Measurements from ENCODE around the gene FOXQ1.

DNA sequence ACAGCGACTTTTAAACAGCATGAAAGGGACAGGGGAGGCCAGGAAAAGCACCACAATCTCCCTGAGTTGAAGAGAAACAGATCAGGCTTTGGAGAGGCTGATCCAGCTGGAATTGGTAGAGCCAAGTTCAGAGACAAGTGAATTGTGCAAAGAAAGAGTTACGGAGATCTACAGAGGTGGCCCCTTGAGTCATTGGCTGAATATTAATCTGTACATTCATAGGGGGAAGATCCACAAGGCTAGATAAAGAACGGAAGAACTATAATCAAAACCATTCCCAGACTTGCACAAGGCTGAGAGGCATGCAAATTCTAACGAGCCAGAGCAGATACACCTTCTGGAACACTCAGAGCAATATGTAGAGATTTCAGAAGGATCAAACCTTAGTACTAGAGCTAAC lies 14.2 kb upstream of the FOXQ1 start:
- TF ChIP-seq, protein P1, sequence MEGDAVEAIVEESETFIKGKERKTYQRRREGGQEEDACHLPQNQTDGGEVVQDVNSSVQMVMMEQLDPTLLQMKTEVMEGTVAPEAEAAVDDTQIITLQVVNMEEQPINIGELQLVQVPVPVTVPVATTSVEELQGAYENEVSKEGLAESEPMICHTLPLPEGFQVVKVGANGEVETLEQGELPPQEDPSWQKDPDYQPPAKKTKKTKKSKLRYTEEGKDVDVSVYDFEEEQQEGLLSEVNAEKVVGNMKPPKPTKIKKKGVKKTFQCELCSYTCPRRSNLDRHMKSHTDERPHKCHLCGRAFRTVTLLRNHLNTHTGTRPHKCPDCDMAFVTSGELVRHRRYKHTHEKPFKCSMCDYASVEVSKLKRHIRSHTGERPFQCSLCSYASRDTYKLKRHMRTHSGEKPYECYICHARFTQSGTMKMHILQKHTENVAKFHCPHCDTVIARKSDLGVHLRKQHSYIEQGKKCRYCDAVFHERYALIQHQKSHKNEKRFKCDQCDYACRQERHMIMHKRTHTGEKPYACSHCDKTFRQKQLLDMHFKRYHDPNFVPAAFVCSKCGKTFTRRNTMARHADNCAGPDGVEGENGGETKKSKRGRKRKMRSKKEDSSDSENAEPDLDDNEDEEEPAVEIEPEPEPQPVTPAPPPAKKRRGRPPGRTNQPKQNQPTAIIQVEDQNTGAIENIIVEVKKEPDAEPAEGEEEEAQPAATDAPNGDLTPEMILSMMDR (IDR thresholded peaks at IDR 0.05; ENCODE audit: insufficient read depth, low read depth, low read length), result no peak
- TF ChIP-seq EZH2 (IDR thresholded peaks at IDR 0.05; ENCODE audit: insufficient read depth, low read length), result no peak
